ENCODE data around the gene EHMT1.

The EHMT1 gene

DNA sequence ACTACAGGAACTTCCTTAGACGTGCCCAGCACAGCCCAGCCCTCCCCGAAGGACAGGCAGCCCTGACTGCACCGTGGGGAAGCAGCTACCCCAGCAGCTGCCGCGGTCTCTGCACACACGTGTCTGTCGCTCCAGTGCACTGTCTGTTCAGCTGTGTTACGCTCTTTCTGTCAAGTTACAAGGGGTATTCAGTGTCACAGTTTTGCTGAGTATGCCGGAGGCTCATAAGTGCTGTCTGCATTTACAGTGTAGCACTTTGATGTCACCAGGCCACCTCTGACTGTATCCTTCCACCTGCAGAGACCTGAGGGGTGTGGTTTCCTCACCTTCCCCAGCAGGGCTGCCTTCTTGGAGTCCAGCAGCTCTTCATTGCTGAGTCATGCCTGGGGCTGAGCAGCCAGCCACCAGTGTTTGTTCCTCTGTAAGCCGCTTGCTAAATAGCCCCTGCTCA, 126.8 kb downstream of the EHMT1 start:
- DNase-seq, result no peak

DNA sequence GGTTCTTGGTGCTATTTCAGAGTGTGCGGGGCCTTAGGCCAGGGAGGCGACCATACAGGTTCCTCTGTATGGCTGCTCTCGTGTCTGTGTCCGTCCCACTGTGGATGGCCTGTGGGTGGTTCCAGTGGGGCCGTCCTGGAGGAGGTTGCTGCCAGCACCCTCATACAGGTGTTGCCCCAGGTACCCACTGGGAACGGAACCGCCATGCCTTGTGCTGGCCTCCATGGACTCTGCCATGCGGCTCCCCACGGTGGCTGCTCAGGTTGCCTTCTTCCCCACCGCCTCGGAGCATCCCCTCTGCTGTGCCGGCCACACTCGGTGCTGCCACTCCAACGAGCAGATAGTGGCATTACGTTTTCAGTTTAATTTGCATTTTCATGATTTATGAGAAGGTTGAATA, 129.5 kb downstream of the EHMT1 start:
- no peak for DNase-seq

DNA sequence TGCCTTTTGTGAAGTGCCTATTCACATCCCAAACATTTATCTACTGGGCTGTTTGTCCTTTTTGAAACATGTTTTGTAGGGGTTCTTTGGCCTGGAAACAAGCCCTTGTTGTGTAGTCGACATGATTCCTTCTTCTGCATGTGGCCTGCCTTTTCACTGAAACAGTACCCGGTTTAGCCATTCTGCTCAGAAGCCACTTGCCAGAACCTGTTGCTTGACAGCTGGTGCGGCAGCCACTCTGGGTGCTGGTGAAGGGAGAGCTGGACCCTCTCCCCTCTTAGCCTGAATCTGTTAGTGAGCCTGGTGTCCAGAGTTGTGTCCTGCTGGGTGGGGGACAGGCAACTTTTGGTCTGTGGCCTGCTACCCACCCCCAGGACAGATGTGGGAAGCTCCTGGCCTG, 129.9 kb downstream of the EHMT1 start:
- DNase-seq, result no peak

DNA sequence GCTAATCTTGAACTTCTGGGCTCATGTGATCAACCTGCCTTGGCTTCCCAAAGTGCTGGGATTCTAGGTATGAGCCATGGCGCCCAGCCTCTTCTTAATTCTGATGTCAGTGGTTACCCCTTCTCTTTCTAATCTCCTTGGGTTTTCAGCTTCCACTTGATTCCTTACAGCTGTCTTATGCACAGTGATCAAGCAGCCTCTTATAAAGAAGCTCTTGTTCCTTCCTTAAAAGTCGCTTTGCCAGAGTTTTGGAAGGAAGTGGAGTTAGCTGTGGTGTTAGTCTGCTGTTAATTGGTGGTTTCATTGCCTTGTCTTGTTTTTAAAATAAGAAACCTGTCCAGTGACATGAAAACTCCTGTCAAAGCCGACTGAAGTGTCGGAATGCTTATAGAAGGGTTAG, 130.7 kb downstream of the EHMT1 start:
- no peak for DNase-seq

DNA sequence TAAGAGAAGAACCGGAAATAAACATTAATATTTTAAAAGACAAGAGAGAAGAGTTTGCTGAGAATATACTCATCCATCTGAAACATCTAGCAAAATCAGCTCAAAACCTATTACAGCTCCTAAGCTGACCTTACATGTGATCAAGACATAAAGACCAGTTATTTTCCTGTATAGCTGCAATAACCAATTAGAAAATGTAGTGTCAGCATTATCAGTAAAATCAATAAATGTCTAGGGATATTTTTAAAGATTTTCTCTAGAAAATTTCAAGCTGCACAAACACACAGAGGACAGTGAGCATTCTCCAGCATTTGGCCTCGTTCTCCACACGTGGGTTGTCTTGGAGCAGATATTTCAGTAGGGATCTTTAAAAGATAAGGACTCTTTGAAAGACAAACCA, 131.2 kb downstream of the EHMT1 start:
- DNase-seq, result no peak

DNA sequence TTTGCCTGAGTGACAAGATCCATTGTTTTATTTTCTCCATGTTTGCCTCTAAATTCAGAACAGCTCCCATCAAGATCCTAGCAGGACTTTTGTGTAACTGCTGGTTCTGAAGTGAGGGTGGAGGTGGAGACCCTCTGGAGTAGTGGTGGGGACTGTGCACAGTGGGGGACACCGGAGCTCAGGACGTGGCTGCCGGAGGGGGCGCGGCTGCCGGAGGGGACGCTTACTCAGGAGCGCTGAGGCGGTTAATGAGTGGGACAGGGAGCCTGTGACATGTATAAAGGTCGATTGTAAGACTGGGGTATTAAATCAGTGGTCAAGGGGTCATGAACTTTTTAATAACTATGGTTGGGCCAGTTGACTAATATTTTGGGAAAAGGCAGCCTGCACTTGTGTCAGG, 131.8 kb downstream of the EHMT1 start:
- no peak for DNase-seq

DNA sequence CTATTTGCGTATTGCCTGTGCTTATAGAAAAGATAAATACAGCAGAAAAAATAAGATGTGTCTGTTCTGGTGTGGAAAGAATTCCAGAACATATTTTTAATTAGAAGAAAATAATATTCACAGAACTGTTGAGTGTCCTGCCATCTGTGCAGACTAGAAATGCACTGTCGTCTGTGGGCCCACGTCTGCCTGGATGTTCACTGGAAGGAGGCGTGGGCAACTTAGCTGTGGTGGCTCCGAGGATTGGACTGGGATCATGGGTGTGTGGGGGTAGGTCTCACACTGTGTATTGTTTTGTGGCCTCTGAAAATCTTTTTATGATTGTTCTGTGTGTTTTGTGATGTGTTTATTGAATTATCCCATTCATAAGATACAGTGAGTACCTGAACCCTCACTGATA, 132.8 kb downstream of the EHMT1 start:
- DNase-seq, result no peak

DNA sequence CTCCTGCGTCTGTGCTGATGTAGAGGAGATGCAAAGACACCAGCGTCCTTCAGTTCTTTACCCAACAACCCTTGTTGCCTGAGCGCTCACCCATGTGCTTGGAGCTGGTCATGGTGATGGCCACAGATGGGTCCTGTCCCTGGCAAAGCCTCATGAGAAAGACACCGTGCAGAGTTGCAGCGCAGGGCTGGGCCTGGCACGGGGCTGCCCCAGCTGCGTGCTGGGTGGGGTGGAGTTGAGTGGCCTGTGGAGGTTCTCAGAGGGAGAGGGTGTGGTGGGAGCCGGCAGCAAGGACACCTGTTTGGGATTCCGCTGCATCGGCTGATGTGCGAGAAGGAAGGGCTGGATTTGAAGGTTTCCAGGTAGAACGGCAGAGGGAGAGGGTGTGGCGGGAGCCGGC, 133.6 kb downstream of the EHMT1 start:
- DNase-seq, result no peak

DNA sequence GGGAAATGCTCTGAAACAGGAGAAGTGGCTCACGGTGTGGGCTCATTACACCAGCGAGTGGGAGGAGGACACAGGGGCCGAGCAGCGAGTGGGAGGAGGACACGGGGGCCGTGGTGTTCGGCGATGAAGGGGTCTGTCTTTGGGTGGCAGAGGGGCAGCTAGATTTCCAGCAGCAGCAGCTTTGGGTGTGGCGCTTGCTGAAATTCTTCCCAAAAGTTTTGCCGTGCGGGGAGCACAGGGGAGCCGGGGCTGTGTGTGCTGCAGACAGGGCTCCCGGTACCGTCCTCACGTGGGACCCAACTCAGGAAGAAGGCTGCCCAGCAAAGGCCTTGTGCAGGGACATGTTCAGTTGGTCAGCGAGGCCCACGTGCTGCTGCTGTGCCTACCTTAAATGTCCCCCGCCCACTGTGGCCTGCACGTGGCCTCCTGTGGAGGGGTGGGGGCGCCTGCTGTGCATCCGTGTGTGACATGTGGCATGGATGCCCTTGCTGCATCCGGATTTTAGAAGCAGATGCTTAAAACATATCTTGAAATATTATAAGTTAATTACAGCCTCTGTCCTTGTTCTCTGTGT, 134.5 kb downstream of the EHMT1 start:
- DNase-seq, result no peak

DNA sequence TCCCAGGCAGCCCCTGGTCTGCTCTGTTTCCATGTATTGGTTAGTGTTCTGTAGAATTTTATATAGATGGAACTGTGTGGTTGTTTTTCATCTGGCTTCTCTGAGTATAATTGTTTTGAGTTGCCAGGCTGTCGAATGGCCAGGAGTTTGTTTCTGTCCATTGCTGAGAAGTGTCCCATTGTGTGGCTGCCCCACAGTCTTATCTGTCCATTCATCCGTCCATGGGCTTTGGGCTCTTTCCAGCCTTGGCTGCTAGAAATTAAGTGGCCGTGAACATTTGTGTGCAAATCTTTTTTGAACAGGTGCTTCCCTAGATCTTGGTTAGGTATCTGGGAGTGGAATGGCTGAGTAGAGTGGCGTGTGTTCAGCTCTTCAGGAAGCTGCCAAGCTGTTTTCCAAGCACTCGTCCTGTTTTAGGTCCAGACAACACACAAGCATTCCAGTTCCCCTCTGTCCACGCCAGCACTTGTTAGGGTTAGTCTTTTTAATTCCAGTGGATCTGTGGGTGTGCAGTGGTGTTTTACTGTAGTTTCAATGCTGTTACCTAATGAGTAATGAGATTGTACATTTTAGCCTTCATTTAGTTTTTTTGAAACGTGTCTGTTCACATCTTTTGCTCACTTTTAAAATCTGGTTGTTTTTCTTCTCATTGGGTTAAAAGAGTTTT, 136.6 kb downstream of the EHMT1 start:
- DNase-seq, result no peak

DNA sequence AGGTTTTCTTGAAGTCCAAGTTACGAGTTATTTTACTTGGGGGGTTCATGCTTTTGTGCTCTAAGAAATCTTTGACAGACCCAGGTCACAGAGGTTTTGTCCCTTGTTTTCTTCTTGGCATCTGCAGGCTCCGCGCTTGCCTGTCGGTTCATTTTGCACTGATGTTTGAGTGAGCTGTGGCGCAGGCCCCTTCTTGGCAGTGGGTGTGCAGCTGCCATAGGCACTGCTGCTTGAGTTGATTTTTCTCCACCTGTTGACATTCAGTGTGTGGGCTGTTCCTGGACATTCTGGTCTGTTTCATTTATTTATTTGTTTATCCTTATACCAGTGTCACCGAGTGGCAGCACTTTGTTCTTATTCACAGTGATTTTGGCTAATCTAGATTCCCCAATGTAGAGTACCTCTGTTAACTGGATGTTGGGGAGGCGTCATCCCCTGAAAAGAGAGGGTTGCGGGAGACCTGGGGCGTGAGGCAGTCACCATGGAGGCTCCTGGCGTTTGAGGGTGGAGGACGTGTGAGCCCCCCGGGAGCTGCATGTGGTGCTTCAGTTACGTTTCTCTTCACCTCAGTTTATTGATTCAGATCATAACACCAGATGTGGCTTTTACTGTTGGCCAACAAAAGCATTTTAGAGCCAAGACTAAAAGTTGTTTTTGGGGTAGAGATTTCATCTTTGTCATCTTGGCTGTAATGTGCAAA, 137.4 kb downstream of the EHMT1 start:
- DNase-seq, result no peak

DNA sequence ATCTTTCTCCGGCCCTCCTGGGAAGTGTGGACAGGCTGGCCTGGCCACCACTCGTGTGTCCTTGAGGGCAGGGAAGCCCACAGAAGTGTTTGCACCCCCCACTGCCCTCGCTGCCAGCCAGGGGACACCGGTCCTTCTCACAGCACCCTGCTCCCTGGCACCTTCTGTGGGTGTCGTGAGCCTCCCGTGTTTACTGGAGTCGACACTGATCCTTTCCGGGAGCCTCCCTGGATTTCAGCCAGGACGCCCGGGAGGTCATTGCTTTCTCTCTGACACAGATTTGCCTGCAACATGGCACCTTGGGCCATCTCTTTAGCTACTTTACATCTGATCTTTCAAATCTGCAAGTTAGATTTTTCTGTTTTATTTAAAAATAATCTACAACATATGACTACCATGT, 138.3 kb downstream of the EHMT1 start:
- no peak for DNase-seq

DNA sequence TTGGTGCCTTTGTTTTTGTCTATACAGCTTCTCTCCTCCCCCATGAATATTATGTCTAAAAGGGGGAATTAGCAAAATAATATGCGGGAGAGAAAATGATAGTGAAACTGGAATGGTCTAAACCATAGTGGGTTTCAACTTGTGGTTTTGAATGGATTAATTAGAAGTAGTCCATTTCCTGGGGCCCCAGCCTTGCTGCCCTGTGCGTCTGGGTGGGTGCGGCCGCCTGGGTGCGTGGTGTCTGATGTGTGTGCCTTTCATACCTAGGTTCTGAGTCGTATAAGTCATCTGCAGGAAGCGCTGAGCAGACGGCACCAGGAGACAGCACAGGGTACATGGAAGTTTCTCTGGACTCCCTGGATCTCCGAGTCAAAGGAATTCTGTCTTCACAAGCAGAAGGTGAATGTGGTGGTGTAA, 138.8 kb downstream of the EHMT1 start:
- peak; percentile 59 for DNase-seq

DNA sequence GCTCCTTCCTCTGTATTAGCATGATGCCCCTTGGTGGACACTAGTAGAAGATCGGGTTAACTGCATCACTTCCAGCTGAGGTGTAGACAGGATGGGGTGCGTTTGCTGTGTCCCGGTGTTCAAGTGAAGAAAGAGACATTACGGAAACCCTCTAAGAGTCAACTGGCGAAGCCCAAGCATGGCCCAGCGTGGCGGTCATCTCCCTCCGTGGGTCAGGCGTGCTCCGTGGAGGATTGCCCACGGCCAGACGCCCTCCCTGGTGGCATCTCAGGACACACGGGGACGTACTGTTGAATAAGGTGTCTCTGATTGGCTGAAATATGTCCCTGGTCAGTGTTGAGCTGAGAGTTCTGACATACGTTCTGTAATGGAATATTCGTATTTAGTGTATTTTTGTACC, 139.3 kb downstream of the EHMT1 start:
- no peak for DNase-seq

DNA sequence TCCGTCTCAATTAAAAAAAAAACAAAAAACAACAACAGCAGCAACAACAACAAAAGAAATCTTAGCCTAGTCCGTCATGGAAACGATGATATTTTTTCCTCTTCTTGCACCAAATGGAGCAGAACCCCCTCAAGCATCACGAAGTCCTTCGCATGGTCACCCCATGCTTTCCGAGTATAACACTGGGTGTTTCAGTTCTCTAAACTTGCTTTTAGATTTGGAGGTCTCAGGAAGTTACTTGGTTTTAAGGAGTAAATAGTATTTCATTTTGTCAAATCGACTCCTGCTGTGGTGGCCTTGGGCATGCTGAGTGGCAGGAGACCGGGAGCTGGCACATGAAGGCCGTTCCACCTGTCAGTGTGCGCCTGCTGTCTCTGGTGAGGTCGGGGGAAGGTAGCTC, 140.3 kb downstream of the EHMT1 start:
- no peak for DNase-seq

DNA sequence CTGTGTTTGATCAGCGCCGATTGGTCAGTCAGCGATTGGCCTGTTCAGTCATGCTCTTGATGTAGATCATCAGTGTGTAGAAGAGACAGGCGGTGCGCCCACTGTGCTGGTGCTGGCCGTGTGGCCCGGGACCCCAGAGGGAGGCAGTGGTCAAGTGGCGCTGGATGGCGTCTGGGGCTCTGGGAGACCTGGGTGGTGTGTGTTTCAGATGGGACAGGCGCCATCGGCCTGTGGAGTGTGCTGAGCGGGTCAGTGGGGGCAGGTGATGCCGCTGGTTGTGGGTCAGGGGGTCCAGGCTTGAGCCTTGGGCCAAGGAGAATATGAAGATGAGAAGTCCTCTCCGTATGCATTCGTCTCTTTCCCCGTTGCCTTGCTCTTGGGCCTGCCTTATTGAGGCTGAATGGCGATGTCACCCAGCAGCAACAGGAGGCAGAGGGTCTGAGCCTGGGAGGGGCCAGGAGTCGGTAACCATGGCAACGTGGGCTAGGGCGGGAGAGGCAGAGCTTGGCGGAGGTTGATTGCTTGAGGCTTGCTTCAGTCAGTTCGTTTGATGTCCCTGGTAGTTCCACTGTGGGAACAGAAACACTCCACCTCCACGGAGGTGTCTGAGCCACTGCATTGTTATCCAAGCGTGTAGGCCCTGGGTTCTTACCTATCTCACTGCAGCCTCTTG, 141.0 kb downstream of the EHMT1 start:
- DNase-seq, result no peak

DNA sequence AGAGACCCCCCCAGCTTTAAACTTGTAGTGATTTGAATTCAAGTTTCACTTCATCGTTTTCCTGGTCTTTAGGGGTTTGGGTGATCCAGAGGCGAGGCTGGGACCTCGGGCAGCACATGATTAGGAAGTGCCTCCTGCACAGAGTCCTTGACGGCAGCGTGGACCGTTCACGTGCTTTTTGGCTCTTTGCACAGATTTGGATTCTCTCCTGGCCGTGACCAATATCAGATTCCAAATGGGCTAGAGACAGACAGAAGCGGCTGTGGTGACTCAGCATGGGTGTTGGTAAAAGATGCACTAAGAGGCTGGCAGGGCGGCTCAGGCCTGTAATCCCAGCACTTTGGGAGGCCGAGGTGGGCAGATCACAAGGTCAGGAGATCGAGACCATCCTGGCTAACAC, 141.6 kb downstream of the EHMT1 start:
- DNase-seq, result no peak

DNA sequence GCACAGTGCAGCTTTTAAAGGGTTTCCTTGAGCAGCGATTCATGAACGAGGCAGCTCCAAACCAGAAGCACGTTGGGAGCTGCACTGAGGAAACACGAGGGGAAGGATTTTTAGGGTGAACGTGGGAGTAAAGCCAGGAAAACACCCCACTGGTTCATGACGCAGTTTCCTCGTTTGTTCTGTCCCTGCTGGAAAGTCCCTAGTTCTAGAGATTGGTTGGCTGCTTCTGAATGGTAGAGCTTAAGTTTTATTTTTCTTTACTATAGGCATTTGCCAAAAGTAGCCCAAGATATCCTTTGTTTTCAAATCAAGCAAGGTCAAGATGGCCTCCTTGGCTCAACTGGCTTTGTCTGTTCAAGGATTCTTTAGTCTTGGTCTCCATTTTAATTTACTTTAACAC, 142.2 kb downstream of the EHMT1 start:
- peak; percentile 40 for DNase-seq

DNA sequence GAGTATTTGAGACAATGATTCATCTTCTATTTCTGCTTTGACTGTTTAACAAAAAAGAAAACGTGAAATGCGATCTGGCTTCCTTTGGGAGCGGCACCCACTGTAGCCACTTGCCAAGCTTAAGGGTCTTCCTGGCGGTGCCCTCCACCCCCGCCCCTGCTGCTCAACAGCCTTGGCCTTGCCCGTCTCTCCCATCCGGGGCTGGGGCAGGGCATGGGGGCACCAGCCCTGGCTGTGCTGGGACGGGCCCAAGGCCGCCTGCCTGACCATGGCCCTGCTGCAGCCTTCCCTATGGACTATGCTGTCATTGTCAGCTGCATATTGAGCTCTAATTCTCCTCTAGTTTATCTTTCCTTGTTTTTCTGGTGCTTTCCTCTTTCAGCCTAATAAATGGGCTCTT, 143.0 kb downstream of the EHMT1 start:
- no peak for DNase-seq

DNA sequence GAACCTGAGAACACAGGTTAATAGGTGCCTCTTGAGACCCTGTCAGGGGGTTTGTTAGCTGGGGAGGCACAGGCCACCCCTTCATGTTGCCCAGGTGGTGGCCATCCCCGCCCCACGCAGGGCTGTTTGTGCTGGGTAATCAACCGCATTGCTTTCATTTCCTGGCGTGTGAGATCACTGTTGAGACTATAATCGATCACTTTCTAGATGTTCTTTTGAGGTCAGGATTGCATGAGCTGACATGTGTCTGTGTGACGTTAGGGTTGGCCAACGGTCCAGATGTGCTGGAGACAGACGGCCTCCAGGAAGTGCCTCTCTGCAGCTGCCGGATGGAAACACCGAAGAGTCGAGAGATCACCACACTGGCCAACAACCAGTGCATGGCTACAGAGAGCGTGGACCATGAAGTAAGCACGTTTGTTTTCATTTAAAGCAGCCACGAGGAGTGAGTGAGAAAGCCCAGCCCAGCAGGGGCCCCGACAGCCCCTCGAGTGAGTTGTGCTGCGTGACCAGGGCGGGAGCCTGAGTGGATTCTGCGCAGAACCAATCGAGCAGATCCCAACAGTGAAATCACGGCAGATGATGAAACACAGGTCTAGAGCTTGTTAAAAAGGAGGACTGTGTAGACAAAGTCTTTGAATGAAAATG, 143.7 kb downstream of the EHMT1 start:
- no peak for DNase-seq

DNA sequence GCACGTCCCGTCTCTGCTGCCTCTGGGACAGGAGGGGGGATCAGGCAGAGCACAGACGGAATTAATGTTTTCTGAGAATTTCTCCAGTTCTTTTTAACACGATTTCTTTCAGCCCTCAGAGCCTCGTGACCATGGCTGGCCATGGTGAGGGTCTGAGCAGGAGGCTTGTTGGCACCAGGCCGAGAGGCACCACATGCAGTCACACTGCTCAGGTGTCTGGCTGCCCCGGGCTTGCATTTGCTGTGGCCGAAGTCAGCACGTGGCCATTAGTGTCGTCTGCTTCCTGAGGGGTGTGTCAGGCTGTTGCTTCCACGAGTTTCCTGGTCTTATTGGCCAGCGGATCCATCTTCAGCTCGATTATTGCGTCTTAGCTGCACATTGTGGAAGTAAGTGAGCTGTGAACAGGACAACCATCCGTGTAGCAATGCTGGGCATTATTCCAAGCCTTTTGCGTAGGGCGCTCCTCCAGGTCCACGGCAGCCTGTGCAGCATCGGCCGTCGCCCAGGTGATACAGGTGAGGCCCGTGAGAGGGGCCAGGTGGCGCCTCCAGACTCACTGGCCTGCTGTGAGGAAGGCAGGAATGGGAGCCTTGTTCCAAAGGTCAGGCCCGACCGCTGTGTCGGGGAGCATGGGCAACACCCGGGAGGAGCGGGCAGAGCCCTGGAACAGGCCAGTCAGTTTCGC, 144.6 kb downstream of the EHMT1 start:
- no peak for DNase-seq

DNA sequence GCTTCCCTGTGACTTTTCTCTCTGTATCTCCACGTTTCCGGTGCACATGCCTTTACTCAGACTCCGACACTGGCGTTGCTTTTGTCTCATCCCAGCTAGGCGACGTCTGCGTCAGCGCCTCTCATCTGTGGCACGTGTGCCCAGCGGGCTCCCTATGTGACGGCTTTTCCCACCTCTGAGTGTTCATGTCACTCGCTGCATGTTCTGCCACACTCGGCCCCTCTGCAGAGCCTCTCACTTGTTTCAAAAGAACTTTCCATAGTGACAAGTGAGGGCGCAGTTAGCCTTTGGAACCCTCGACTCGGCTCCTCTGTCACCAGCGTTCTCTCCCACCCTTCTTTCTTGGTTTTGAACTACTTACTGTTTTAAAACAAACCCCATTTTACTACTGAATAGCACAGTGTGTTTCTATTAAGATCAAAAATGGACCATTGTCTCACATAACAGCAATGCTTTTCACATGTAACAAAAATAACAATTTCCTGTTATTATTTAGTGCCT, 145.4 kb downstream of the EHMT1 start:
- DNase-seq, result no peak

DNA sequence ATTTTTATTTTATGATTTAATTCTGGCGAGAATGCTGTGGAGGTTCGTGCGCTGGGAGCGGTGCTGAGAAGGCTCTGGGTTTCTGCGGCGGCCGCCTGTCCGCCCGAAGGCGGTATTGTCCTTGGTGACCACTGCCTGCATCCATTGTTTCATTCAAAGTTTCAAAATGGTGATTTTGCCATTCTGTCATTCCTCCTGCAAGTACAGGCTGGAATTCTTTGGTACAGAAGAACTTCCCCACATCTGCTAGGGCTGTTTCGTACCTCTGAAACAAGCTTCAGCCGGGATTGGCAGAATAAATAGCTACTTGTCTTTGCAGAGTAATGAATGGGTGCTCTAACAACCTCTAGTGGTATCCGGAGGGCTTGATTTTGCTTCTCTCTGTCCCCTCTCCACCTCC, 146.2 kb downstream of the EHMT1 start:
- DNase-seq, result no peak

Measured in activated CD4-positive, CD25-positive, alpha-beta regulatory T cell treated with anti-CD3 and anti-CD28 coated beads, Interleukin-2, amount 50 U/mL, for 72 hours (primary cell).